ENCODE data around the gene F5.
A peak's percentile ranks its signal among the peaks of the same experiment; 100 is the strongest.
"Not testable (repeated sequence)": the region's sequence is repeated elsewhere in the genome, so short reads cannot be mapped to it uniquely, and the experiment has no call there.

Gene F5

GRCh38 chr1:169508432-169509338 is 77.6 kb downstream of the F5 start:
- no peak for DNase-seq
- ATAC-seq, result no peak

- no peak for DNase-seq
Measured at GRCh38 chr1:169507413-169507812, 78.9 kb downstream of the F5 start.

DNA sequence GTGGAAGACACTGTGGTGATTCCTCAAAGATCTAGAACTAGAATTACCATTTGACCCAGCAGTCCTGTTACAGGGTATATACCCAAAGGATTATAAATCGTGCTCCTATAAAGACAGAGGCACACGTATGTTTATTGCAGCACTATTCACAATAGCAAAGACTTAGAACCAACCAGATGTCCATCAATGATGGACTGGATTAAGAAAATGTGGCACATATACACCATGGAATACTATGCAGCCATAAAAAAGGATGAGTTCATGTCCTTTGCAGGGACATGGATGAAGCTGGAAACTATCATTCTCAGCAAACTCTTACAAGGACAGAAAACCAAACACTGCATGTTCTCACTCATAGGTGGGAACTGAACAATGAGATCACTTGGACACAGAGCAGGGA is 82.7 kb downstream of the F5 start:
- ATAC-seq, DNase-seq: not testable (repeated sequence)

More at GRCh38 chr1:169507413-169507812, 78.9 kb downstream of the F5 start:
- ATAC-seq, result no peak

- DNase-seq, result no peak
- no peak for ATAC-seq
Measured at GRCh38 chr1:169499807-169500206, 86.5 kb downstream of the F5 start.

- no peak for DNase-seq
- no peak for ATAC-seq
Measured at GRCh38 chr1:169497317-169497716, 89.0 kb downstream of the F5 start.

DNA sequence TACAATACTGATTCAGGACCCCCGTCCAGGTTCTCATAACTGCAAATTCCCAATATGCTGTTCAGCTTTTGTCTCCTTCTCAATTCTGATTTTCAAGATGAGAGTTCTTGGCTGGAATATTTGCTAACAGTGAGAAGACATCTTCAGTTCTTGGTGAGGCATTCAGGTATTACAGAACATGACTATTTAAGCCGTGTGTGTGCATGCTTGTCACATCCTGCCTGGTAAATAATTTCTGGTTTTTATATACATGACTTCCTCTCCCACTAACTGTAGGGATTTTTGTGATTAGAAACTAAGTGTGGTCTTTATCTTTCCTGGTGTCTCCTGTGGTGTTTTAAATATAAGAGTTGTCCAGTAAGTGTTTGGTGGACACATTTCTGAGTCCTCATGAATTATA is 90.4 kb downstream of the F5 start:
- DNase-seq (no peak), ATAC-seq (no peak)

DNA sequence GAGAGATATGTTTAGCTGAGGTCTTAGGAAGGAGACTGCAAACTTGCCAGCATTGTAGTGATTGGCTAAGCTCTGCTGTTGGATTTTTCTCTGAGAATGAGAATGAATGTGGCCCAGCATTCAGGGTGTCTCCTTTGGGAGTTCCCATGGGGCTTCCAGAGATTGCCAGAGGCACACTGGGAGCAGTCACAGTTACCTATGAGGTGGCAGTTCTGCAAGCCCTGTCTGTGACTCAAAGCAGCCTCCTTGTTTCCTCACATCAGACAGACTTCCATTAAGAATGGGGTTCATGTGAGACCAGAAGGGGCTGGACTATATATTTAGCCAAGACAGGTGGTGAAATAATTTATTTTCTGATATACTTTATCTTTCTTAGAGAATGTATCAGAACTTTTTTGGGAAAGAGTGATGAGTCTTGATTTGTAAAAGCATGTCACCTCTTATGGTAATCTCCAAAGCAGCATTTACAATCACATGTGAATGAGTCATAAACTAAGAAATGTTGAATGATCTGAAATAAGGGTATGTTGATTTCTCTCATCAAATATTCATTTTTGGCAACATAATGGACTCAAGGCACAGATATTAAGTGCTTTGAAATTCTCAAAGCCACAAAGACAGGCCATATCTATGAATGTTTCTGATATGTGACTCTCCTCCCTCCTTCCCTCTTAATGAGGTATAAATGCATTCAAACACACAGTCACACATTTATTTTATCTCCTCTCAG is 91.1 kb downstream of the F5 start:
- no peak for DNase-seq
- ATAC-seq, result no peak

DNA sequence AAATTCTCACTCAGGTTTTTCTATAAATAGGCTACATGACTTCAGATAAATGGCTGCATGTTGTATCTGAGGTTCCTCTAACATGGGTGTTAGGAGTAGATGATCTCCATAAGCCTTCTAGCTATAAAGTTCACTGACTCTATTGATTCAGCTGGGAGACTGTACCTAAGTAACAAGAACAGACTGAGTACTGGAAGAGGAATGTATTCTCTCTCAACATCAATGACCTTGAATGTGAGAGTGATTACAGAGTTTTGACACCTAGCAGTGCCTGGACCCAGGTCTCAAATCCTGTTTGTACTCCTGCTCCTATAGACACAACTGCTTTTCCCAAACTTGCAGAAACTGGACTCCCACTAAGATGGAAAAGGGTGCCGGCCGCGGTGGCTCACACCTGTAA is 91.9 kb downstream of the F5 start:
- ATAC-seq, result no peak
- no peak for DNase-seq

GRCh38 chr1:169493251-169493650 is 93.0 kb downstream of the F5 start:
- DNase-seq (no peak), ATAC-seq (no peak)

- ATAC-seq (peak; percentile 90), DNase-seq (peak; percentile 26)
Measured at GRCh38 chr1:169491845-169492281, 94.4 kb downstream of the F5 start.

DNA sequence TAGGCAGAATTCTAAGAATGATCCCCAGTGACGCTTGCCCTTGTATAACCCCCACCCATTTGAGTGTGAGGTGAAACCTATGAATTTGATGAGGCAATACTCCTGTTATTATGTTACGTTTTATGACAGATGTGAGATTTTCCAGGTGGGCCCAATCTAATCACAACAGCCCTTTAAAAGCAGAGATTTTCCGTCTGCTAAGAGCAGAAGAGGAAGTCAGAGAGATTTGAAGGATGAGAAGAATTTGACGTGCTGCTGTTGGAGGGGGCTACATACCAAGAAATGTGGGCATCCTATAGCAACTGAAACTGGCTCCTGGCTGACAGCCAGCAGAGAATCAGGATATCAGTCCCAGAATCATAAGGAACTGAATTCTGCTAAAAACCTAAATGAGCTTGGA is 98.1 kb downstream of the F5 start:
- DNase-seq (no peak), ATAC-seq (no peak)

- no peak for DNase-seq
- no peak for ATAC-seq
Measured at GRCh38 chr1:169487561-169487960, 98.7 kb downstream of the F5 start.

DNA sequence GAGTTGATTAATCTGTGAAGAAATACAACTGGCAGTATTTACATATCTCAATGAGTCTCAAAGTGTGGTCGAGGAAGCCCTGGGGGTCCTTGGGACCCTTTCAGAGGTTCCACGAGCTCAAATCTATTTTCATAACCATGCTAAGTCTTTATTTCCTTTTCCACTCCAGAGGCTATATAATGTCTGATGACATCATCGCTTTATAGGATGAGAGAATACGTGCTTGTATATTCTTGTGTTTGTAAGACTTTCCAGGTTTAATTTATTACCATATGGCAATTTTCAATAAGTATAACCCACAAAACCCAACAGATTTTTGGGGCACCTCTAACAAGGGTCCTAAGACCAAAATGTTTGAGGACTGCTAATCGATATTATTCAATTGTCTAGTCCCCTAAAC is 99.1 kb downstream of the F5 start:
- no peak for DNase-seq
- ATAC-seq, result no peak

GRCh38 chr1:169486281-169487051 is 99.8 kb downstream of the F5 start:
- DNase-seq, result no peak
- ATAC-seq, result no peak

DNA sequence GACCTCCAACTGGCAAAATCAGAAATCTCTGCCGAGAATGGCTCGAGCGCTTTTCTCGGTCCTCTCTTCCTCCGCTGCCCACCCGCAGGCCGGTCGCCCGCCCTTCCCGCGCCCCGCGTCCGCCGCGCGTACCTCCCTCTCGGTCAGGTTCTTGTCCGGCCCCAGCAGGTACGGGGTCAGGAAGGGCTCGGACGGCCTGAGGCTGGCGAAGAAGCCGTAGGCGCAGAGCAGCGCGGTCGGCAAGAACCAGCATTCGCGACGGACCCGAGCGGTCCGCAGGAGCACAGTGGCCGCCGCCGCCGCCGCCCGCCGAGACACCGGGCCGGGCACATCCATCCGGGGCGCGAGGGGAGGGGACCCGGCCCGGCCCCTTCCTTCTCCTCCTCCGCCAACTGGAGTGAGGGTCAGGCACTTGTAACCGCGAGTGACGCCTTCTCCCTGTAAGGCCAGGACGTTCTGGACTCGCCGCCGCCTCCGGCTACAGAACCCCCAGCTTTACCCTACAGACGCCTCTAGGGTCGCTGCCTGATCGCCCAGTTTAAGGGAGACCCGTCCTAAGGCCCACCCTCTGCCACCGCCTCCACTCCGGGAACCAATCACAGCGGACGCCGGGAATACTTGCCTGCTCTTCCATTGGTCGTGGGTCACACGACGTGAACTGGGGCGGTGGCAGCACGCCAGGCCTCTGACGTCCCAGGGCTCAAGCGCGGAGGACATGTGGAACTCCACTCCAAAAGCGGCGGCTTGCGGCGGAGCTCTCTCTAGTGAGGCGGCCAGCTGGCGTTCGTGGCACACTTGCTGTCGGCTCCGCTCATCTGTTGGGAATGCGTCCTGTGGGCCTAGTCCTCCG is 100.6 kb downstream of the F5 start, which contains the start of gene SLC19A2:
Gene SLC19A2 (minus strand): TSS at position 514 of the 850 bp plus-strand sequence. CDS start 178 bp downstream, at position 336.
- peak; percentile 94 for DNase-seq

DNA sequence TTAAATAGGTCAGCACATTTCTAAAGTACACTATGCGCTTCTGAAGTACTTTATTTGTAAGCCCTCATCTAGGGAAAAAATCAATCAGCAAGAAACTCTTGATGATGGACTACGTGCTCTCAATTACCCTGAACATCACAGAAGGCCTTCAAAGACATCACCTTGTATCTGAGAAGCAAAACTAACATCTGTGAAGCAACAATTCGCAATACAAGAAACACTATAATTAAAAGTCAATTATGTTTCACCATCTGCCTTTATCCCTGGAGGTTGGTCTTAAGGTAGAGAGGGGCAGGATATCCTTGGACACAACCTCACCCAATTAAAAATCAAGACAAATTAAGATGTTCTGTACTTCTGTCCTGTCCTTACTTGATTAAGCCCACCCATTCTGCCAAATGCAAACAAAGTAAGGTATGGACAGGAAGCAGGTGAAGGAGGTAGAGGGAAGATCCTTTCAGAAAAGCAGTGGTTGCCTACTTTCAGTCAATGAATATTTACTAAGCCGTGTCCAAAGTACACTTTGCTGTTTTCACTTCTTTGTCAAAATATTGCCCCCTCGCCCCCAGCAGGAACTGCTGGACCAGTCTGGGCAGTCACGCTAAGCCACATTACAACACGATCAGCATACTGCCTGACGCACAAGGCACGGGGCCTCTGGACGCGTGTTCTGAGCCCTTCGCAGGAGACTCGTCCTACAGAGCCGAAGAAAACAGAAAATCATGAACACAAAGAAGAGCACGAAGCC is 101.4 kb downstream of the F5 start:
- no peak for ATAC-seq
- DNase-seq, result peak; percentile 45

More for the DNA sequence above, 100.6 kb downstream of the F5 start, which contains the start of gene SLC19A2:
- peak; percentile 100 for ATAC-seq

DNA sequence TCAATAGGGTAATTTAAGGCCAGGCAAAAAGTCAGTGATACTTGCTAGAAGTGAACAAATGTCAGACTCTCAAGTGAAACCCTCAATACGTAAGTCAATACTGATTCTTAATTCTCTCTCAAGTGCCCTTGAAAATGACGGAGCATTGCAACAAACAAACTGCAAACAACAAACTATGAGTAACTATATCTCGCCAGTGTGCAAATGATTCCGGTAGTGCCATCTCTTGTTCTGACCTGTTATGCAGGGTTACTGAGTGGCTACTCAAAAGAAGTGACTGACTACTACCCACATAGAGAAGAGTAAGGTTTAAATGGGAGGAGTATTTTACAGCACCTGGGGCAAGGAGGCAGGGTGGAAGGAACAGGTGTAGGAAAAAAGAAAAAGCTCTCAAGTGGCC is 102.2 kb downstream of the F5 start:
- no peak for ATAC-seq
- no peak for DNase-seq

- ATAC-seq, result no peak
- no peak for DNase-seq
Measured at GRCh38 chr1:169483500-169483966, 102.7 kb downstream of the F5 start.

GRCh38 chr1:169479363-169480066 is 106.8 kb downstream of the F5 start:
- ATAC-seq (no peak), DNase-seq (no peak)

All from stimulated activated naive CD8-positive, alpha-beta T cell treated with anti-CD3 and anti-CD28 coated beads, Interleukin-15, Interleukin-2, amounts not matched to agents 100 U/mL and 50 U/mL, for 24 hours (primary cell).